NCI-H2107 treated with DMSO at 0.1 percent for 48 hours (cell line): ENCODE data around the gene ALKBH3.
A peak's percentile ranks its signal among the peaks of the same experiment; 100 is the strongest.

Experiments used
- DNase-seq: peaks from one replicate; lab custom pipeline; 2025; ENCODE audit not compliant: unreplicated experiment; lab: John Stamatoyannopoulos, UW

The ALKBH3 gene

DNA sequence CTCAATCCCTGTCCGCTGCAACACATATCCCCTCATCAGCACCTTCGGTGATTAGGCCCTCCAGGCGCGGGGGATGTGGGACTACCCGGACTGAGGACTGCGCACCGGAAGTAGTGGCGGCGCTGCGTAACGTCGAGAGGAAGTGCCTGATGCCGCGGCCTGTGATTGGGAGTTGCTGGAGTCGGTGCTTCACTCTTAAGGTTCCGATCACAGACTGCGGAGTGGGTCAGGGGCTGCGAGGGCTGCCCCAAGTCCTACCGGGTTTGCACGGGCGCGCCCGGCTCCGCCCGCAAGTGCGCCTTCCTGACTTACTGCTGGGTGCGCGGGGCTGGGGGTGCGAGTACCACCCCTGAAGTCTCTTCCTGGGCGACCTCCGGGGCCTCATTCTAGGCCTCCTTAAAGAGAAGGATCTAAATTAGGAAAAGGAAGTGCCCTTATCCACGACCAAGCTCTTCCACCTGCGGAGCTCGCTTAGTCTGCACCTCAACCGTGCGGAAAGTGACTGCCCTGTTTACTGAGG is at the start of gene ALKBH3:
ALKBH3 (plus strand) TSS at position 192 of the 520 bp plus-strand sequence. CDS start 1,822 bp downstream, outside the sequence.
- peak; percentile 76 for DNase-seq

DNA sequence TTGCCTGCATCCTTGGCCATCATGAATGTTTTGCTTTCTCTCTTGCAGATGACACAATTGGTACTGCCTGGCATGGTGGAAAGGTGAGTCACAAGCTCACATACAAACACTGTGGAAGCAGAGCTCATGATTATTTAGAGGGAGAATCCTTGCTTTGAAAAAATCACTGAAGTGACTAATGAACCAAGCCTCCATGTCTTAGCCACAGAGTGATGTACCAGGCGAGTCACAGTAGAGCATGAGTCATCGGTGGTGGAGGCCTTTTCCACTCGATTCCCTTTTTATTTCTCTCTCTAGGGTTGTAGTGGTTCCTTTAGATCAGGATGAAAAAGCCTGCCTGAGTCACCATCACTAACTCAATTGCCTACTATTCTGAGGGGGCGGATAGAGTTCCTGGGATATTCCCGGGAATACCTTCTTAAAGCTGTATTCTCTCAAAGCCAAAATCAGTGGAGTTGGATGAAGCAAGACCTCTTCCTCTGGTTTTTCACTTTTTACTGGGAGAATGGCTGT is 49.6 kb upstream of the ALKBH3 start:
- DNase-seq, result no peak

DNA sequence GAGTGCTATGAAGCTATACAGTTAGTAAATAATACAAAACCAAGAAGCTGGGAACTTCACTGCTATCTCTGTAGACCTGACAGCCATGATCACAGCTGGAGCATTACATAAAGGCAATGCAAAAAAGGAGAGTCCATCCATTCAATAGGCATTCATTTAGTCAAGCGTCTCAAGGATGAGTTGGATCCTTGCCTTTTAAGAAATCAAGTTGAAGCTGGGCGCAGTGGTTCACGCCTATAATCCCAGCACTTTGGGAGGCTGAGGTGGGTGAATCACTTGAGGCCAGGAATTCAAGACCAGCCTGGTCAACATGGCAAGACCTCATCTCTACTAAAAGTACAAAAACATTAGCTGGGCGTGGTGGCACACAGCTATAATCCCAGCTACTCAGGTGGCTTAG is 48.1 kb upstream of the ALKBH3 start:
- DNase-seq, result no peak

DNA sequence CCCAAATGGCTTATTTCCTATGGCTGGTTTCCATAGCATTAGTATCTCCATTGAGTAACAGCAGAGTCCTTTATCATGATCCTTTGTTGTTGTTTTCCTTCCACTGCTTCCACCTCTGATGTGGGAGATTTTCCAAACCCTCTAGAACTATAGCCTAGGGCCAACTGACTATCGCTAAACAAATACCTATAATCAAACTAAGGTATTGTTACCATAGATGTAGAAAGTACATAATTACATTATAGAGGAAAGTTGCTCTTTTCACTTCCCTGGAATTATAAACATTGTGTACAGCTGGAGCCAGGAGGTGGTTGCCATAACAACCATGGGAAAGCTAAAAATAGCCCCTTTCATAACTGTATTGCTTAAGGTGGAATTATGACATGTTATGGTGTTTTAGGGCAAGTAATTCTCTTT is 47.0 kb upstream of the ALKBH3 start:
- no peak for DNase-seq

DNA sequence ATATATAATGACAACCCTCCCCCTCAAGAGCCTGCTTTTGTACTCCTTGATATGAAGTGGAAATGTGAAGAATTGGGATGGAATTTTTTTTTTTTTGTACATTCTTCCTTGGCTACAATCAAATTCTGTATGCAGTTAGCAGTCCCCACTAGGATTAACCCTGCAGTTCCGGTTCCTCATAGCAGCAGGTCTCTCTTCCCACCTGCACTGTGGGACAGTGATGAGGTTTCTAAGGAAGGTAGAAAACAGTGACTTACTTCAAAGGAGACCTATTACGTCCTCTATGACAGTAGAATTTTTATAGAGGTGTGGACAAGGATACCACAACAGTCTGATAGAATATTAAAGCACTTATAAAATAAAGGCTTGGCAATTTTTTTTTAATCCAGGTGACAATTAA is 46.3 kb upstream of the ALKBH3 start:
- DNase-seq, result no peak

DNA sequence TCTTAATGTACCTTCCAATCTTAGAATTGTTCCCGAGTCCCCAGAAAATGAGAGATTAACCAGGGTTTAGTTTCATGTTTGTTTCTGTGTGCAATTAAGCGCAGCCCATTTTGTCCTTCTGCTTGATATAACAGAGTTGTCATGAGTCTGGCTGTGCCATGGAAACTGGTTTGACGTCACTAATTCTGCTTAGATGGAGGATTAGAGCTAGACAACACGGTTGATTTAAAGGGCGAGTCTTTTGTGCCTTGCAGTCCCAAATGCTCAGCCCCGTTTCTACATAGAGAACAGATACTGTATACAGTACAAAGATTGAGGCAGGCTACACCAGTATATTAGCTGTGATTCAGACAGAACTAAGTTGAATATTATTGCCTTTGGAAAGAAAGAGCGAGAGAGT is 45.5 kb upstream of the ALKBH3 start:
- DNase-seq, result no peak

DNA sequence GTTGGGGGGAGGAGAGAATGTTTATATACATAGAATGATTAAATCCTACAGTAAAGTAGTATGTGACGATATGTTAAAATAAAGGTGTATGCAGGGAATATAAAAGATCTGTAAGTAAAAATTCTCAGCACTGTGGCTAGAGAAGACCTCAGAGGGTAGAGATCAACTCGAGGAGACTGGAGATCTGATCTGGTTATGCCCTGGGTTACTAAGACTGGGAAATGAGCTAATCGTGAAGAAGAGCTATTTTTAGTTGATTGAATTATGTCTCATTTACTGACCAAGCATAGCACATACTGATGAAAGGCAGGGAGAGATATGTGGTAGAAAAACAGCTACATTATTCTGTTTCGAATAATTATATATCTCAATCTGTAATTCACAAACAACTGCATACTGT is 42.8 kb upstream of the ALKBH3 start:
- DNase-seq, result no peak

DNA sequence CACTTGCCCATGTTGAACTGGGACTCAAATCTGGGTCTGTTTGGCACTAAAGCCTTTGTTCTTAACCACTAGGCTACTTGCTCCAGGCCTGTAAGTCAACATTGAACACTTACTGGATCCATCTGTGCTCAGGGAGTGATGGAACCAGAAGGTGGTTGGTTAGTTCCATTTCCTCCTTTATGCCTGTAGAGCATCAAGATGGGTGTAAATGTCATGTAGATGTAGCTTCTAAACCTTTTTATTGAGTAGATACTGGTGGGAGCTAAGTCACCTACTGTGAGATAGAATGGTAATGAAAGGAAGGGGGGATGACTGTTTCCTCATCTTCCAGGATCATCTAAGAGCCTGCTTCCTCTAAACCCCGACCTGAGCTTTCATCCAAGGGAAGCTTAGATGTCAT is 38.6 kb upstream of the ALKBH3 start:
- no peak for DNase-seq

DNA sequence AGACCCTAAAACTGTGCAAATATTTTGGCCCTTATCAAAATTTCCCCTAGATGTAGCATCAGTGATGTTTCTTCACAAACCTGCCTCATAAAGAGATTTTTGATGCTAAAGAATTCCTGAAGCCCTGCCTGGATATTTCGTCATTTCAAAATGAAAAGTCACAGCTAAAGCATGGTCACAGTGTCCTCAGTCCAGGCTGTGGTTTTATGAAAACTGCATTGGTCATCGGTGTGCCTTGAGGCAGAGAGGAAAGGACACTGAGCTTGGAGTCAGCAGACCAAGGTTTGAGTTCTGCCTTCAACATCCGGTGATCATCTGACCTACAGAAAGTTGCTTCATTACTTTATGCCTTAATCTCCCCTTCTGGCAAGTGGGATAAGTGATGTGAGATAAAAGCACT is 34.8 kb upstream of the ALKBH3 start:
- DNase-seq, result no peak

DNA sequence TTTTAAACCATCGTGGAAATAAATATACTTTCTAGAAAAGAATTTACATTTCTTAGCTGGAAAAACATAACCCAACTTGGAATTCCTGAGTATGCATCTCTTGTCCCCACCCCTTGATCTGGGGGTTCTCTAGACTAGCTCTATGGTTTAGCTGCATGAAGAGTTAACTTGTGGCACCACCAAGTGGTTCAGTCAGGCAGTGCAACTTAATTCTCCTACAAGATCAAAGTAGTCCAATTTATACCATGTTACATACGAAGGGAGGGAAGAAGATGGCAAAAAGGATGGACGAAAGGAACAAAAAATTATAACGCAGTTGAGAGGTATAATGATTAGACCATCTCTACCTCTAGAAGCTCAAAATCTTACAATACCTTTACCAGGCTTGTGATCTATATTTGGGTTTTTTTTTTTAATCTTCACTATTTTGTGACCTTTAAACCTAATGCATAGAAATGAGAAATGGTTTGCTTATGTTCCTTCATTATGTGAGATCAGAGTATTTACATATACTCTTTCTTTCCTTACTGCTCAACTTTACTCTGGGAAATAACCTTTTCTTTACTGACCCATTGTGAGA is 28.5 kb upstream of the ALKBH3 start:
- DNase-seq, result peak; percentile 69

DNA sequence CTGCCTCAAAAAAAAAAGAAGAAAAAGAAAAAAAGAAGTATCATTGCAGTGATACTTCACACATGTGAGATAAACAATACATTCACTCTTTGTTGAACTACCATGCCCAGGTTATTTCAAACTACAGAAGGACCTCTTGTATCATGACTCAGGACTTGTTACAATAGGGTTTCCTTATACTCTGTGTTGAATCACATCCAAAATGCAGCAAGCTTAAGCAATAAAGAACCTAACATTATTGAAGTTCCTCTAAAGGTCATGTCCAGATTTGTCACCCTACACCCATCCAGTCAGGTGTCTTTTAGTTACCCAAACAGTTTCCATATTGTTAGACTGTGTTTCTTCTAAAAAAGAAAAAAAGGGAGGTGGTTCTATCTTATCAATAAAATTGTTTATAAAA is 26.9 kb upstream of the ALKBH3 start:
- DNase-seq, result no peak

DNA sequence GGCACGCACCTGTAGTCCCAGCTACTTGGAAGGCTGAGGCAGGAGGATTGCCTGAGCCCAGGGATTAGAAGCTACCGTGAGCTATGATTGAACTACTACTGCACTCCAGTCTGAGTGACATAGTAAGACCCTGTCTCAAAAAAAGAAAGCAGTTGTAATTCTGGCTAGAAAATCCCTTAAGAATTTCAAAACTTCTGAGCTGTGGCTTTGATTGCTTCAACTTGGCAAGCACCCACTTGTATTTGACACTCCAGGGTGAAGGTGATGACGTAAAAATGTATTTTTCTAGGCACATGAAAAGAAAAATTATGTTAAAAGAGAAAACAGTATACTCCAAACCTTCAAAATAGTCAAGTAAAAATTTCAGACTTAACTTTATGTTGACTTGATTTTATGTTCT is 23.6 kb upstream of the ALKBH3 start:
- DNase-seq, result no peak

DNA sequence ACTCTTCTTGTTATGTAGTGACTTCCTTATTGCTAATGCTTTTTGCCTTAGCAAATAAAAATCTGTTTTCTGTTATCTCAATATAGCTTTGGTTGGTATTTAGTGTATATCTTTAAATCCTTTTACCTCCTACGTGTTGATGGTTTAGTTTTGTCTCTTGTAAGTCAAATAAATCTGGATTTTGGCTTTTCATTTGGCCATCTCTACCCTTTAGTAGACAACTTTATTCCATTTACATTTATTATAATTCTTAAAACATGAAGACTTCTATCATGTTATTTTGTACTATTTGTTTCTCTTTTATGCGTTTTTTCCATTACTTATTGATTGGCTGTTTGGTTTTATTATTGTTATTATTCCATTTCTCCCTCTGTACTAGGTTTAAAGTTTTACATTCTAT is 19.5 kb upstream of the ALKBH3 start:
- DNase-seq, result no peak

DNA sequence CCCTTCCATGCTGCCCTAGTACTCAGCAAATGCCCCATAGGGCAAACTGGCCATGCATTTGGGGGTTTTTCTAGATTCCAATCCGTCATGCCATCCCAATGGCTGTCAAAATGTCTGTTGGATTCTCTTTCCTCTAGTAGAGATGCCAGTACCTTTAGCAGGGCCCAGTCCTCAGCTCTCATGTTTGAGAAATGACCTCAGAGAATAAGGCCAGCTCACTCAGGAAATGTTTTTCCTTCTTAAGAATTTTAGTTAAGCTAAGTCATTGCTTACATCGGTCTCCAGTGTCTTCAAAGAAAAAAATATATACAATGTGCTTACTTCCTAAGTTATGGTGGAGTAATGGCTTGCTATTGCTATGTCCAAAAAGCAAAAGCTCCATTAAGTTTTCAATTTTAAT is 14.1 kb upstream of the ALKBH3 start:
- DNase-seq, result no peak

DNA sequence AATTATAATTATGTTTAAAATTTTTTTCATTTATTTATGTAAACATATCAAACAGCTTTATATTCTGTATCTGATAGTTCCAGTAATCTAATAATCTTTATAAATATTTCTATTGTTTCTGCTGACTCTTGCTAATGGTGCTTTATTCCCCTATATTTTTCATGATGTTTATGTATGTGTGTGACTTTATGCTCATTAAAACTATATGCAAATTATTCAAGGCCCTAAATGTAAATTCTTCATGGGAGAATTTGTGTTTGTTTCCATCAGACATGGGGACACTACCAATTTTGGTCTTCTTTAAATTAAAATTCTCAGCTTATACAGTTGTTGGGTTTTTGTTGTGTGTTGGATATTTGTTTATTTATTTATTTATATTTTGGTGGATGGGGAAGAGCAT is 13.7 kb upstream of the ALKBH3 start:
- DNase-seq, result no peak

DNA sequence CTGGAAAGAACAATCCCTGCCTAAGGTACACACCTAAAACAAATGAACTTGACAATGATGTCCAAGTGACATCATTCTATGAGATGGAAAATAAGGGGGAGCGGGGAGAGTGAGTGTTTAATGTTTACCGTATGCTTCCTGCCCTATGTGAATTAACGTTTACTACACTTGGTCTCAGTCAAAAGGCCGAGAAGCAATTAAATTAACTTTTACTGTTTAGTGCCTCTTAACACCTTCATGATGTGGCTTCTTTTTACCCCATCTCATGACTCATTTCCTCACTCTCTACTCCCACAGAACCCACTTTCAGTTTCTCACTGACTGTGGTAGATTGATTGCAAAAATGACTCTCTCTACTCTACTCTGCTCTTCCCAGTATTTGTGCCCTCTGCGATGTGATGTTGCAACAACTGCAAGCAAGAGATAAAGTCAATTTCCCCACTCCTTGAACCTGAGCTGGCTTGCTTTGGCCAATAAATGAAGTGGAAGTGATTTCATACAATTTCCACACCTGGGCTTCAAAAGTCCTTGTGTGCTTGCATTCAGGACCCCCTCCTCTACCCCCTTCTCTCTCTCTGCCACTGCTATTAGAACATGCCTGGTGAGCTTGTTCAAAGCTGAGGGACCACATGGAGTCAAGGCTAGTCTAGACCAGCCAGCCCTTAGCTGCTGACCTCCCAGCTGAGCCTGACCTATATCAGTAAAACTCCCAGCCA is 11.6 kb upstream of the ALKBH3 start:
- no peak for DNase-seq

DNA sequence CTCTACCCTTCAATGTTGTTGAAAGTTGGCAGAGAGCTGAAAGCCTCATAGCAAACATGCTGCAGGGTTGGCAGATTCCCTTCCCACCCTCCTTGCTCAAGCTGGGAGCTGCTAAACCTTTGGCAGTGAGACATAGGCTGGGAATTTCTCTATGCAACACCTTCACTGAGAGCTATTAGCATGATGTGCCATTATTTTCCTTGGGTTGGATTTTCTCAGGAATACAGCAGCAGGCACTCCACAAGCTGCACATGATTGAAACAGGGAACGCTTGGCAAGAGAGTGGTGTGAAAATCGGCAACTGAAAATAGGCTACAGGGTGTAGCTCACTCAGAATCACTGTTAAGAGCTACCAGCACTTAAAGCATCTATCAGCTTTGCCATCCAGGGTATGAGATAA is 9.6 kb upstream of the ALKBH3 start:
- no peak for DNase-seq

DNA sequence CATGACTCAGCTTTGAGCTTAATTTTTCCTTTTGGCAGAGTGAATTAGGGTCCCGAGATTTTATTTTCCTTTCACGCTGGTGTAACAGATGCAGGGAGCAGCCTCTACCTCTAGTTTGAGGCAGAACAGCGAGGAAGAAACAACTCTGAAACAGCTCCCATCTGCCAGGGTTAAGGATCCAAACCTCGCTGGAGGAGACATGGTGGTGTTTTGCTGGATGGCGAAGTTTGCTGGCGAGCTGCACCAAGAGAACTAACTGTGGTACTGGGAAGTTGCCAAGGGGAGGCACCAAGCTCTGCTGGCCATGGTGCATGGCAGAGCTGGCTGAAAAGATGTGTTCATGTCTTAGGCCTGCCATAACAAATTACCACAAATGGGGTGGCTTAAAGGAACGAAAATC is 7.6 kb upstream of the ALKBH3 start:
- DNase-seq, result no peak

DNA sequence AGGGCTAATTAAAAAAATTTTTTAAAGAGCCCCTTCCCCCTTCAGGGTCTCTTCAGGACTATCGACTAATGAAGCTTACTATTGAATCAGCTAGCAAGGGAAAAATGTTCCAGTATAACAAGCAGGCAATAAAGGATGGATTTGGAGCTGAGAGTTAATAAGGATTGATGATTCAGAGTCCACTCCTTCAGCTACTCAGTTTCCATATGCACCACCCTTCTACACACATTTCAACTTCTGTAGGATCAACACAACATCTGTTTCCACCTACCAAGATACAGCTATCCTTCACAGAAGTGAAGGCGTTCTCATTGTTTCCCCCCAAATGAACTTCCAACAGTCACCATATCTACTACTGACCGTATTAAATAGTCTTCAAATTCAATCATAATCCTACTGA is 6.6 kb upstream of the ALKBH3 start:
- no peak for DNase-seq

DNA sequence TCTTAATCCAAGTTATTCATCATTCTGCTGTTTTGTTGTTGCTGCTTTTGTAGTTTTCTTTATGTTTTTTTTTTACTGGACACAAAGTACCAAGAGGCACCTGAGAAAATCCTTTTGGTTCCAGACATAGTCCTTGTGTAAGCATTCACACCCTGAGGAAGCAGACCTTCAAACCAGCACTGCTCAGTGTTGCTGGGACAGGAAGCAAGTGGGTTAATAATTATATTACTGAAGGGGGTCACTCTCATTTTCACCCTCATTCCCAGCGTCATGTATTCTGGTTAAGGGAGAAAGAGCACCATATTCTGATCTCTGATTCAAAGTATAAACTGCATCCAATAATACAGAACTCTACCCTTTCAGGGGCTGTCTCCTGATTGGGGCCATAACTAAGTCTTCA is 5.9 kb upstream of the ALKBH3 start:
- DNase-seq, result no peak

DNA sequence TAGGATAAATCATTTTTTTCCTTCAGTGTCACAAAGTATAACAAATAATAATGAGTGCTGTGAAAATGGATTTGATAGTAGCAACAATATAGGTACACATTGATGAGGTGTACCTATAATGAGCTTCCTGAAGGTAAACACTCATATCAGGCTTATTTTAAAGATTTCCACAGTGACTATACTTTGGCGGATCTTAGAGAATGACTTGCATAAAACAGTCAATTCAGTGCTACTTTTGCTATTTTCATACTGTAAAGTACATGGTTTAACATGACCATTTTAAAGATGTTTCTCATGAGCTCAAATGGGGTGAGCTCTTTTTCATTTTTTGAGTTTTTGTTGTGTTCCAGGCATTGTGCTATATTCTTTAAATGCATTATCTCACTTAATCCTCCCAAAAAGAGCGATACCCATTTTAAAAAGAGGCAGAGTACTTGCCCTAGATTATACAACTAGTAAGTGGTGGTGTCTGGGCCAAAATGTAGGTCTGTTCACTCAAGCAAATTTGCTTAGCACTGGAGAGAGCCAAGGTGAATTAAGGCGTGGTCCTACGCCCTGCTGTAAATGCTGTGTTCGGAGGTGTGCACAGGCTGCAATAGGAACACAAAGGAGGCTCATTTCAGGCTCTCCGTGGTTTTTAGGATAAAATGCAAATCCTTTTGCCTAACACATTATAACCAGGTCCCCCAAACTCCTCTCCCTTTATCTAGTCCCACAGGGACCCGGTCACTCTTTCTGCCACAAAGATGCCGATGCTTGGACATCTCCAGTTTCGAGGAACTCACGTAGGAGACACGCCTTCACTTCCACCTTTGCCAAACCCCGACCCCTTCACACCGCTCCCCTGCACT is 617 bp upstream of the ALKBH3 start:
- no peak for DNase-seq

DNA sequence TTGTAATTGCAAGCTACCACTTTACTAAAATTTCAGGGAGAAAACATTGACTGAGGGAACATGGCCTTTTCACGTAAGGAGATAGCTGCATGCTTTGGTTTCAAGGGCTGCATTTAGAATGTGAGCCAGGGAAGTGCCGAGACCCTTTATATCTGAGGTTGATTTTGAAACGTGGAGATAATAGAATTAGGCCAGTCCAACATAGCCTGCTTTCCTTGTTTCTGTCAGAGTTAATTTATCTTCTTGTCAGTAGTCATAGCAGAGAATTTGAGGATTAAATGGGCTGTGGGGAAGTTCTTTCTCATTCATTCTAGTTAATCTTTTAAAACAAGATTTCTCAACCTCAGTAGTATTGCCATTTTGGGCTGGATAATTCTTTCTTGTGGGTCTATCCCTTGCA is 12.2 kb downstream of the ALKBH3 start:
- DNase-seq, result no peak
